ENCODE results near the gene FLT1. TPM values are rescaled to one million over a fixed set of nuclear protein-coding genes. Genes with fewer than 3 reads are reported as not detected.

The FLT1 gene
- total and polyA plus RNA-seq, 2 donors (not counting 1 experiment from before 2014, with no cell fraction given), result 1.3 to 2.5 TPM

DNA sequence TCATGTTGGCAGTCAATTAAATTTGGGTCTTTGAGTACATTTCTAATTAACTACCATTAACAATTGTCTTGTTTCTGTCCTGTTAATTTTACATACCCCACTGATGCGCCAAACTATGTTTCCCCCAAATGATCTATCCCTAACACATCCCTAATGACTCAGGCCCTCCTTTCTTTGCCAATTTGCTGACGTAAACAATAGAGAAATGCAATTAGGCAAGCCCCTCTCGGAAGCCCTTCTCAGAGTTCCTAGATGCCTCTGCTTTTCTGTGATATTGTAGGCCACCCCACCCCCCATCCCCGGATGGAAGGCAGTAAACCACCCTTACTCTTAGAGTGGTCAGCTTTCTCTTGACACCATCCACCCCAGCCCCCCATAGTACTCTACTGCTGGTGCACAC, 74.2 kb downstream of the FLT1 start:
- no peak overlapping the region for H3K4me3 ChIP-seq (replicated peaks in 1 of 4; ENCODE audit: control extremely low read depth in 1 of 4, insufficient read depth in 1 of 4, low read depth in 3 of 4, low read length in 4 of 4)

DNA sequence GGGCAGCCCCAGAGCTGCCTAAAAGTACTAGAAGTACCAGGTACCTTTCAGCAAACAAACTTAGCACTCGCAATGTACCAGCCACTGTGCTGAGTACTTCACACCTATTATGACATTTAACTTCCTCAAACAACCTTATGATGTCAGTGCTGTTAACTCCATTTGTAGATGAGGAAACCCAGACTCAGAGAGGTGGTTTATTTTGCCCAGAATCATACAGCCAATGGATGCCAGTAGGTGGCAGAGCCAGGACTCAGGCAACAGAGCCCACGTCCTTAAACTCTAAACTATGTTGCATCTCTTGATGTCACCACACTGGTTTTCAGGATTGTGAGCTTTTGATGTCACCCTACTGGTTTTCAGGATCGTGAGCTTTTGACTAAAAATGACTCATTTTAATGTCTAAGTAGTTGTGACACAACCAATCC, 78.9 kb downstream of the FLT1 start:
- H3K4me2 ChIP-seq (ENCODE audit: extremely low read depth, insufficient read depth, low read length), result no peak overlapping the region
- H3K36me3 ChIP-seq (ENCODE audit: control insufficient read depth, insufficient read depth, low read length), result no peaks in the 10 kb centered on the region
- TF ChIP-seq EZH2 (IDR thresholded peaks at IDR 0.05; ENCODE audit: low read length, missing control alignments), result no peak
- TF ChIP-seq, protein P1, sequence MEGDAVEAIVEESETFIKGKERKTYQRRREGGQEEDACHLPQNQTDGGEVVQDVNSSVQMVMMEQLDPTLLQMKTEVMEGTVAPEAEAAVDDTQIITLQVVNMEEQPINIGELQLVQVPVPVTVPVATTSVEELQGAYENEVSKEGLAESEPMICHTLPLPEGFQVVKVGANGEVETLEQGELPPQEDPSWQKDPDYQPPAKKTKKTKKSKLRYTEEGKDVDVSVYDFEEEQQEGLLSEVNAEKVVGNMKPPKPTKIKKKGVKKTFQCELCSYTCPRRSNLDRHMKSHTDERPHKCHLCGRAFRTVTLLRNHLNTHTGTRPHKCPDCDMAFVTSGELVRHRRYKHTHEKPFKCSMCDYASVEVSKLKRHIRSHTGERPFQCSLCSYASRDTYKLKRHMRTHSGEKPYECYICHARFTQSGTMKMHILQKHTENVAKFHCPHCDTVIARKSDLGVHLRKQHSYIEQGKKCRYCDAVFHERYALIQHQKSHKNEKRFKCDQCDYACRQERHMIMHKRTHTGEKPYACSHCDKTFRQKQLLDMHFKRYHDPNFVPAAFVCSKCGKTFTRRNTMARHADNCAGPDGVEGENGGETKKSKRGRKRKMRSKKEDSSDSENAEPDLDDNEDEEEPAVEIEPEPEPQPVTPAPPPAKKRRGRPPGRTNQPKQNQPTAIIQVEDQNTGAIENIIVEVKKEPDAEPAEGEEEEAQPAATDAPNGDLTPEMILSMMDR (conservative IDR thresholded peaks at IDR 0.05 in 1 of 2, IDR thresholded peaks at IDR 0.05 in 1 of 2; ENCODE audit: low read depth in 1 of 2, low read length in 2 of 2), result no peak
- DNase-seq (ENCODE audit: low read depth in 2 of 2), result no peak
- no peaks in the 10 kb centered on the region for H3K79me2 ChIP-seq (ENCODE audit: control insufficient read depth, insufficient read depth, low read length)
- H3K27me3 ChIP-seq (ENCODE audit: control insufficient read depth, insufficient read depth, low read length), result no peaks in the 10 kb centered on the region
- H3K9ac ChIP-seq (ENCODE audit: insufficient read depth, low read length), result no peak overlapping the region
- no peaks in the 10 kb centered on the region for H3K9me3 ChIP-seq (ENCODE audit: control insufficient read depth, insufficient read depth, low read depth, low read length)
- H4K20me1 ChIP-seq (ENCODE audit: control insufficient read depth, extremely low read depth, insufficient read depth, low read length), result no peaks in the 10 kb centered on the region
- H3K4me1 ChIP-seq (ENCODE audit: control insufficient read depth, extremely low read depth, insufficient read depth, low read length), result no peaks in the 10 kb centered on the region
- H2AFZ ChIP-seq (ENCODE audit: low read length), result no peak overlapping the region
- H3K27ac ChIP-seq (ENCODE audit: insufficient read depth, low read length), result no peak overlapping the region
- no peak overlapping the region for H3K4me3 ChIP-seq (replicated peaks in 1 of 4; ENCODE audit: control extremely low read depth in 1 of 4, insufficient read depth in 1 of 4, low read depth in 3 of 4, low read length in 4 of 4)

More for the DNA sequence above, 74.2 kb downstream of the FLT1 start:
- no peak for TF ChIP-seq EZH2 (IDR thresholded peaks at IDR 0.05; ENCODE audit: low read length, missing control alignments)
- TF ChIP-seq, protein P1 (conservative IDR thresholded peaks at IDR 0.05 in 1 of 2, IDR thresholded peaks at IDR 0.05 in 1 of 2; ENCODE audit: low read depth in 1 of 2, low read length in 2 of 2), result no peak
- no peaks in the 10 kb centered on the region for H3K27me3 ChIP-seq (ENCODE audit: control insufficient read depth, insufficient read depth, low read length)
- H3K36me3 ChIP-seq (ENCODE audit: control insufficient read depth, insufficient read depth, low read length), result no peaks in the 10 kb centered on the region
- H4K20me1 ChIP-seq (ENCODE audit: control insufficient read depth, extremely low read depth, insufficient read depth, low read length), result no peaks in the 10 kb centered on the region
- no peak overlapping the region for H3K9ac ChIP-seq (ENCODE audit: insufficient read depth, low read length)
- no peaks in the 10 kb centered on the region for H3K4me1 ChIP-seq (ENCODE audit: control insufficient read depth, extremely low read depth, insufficient read depth, low read length)
- H3K9me3 ChIP-seq (ENCODE audit: control insufficient read depth, insufficient read depth, low read depth, low read length), result no peaks in the 10 kb centered on the region
- no peak overlapping the region for H3K4me2 ChIP-seq (ENCODE audit: extremely low read depth, insufficient read depth, low read length)
- no peak overlapping the region for H3K27ac ChIP-seq (ENCODE audit: insufficient read depth, low read length)
- no peak overlapping the region for H2AFZ ChIP-seq (ENCODE audit: low read length)
- no peak for DNase-seq (ENCODE audit: low read depth in 2 of 2)
- no peaks in the 10 kb centered on the region for H3K79me2 ChIP-seq (ENCODE audit: control insufficient read depth, insufficient read depth, low read length)

DNA sequence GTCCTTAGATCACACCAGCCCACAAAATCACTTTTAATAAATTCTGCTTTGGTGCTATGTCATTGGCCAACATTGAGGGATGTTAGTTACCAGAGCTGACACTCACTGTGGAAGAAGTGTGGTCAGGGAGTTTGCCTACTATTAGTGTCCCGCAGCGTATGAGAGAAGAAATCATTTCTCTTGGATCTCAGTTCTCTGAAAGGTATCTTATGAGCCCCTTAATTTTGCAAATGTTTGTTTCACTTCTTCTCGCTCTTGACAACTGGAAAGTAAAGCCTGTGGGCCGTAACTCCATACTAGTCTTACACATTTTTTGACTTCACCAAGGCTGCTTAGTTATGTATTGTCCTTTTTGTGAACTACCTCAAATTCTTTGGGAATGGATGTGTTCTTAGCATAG, 80.9 kb downstream of the FLT1 start:
- no peak overlapping the region for H2AFZ ChIP-seq (ENCODE audit: low read length)
- H3K27ac ChIP-seq (ENCODE audit: insufficient read depth, low read length), result no peak overlapping the region
- H3K4me1 ChIP-seq (ENCODE audit: control insufficient read depth, extremely low read depth, insufficient read depth, low read length), result no peaks in the 10 kb centered on the region
- H3K27me3 ChIP-seq (ENCODE audit: control insufficient read depth, insufficient read depth, low read length), result no peaks in the 10 kb centered on the region
- no peak for DNase-seq (ENCODE audit: low read depth in 2 of 2)
- H3K79me2 ChIP-seq (ENCODE audit: control insufficient read depth, insufficient read depth, low read length), result no peaks in the 10 kb centered on the region
- H3K9ac ChIP-seq (ENCODE audit: insufficient read depth, low read length), result no peak overlapping the region
- H3K36me3 ChIP-seq (ENCODE audit: control insufficient read depth, insufficient read depth, low read length), result no peaks in the 10 kb centered on the region
- H3K4me2 ChIP-seq (ENCODE audit: extremely low read depth, insufficient read depth, low read length), result no peak overlapping the region
- no peak overlapping the region for H3K4me3 ChIP-seq (replicated peaks in 1 of 4; ENCODE audit: control extremely low read depth in 1 of 4, insufficient read depth in 1 of 4, low read depth in 3 of 4, low read length in 4 of 4)
- TF ChIP-seq EZH2 (IDR thresholded peaks at IDR 0.05; ENCODE audit: low read length, missing control alignments), result no peak
- TF ChIP-seq, protein P1 (conservative IDR thresholded peaks at IDR 0.05 in 1 of 2, IDR thresholded peaks at IDR 0.05 in 1 of 2; ENCODE audit: low read depth in 1 of 2, low read length in 2 of 2), result no peak
- no peaks in the 10 kb centered on the region for H4K20me1 ChIP-seq (ENCODE audit: control insufficient read depth, extremely low read depth, insufficient read depth, low read length)
- H3K9me3 ChIP-seq (ENCODE audit: control insufficient read depth, insufficient read depth, low read depth, low read length), result no peaks in the 10 kb centered on the region

Measured in fibroblast of lung (primary cell).